GM23338 (cell line): ENCODE results near the gene NUCB2. TPM values are rescaled to one million over a fixed set of nuclear protein-coding genes. Genes with fewer than 3 reads are reported as not detected.

ENCODE experiments used
- ATAC-seq: fragments of 200-7000 bp; cut with Tn5 transposase; 3 replicates; pipeline ENCODE4 v1.9.1; 2020
- DNase-seq: peaks from one replicate; pipeline ENCODE4 v3.0.0-alpha.2; 2015; ENCODE audit warnings: low spot score
- H2AFZ ChIP-seq: fragments of 200-600 bp; sonication (generic); 2 replicates; pipeline ENCODE4 v1.8.0; 2016; ENCODE audit warnings: antibody characterized with exemption, mild to moderate bottlenecking, moderate library complexity
- H3F3A ChIP-seq: fragments of 200-600 bp; sonication (generic); replicated peaks from 2 replicates; pipeline ENCODE4 v1.8.0; 2017; ENCODE audit warnings: antibody characterized with exemption, mixed run types, low read depth
- H3K27ac ChIP-seq: fragments of 200-600 bp; sonication (generic); 2 replicates; pipeline ENCODE4 v1.6.1; 2016; ENCODE audit warnings: low read depth
- H3K27me3 ChIP-seq: fragments of 200-600 bp; sonication (generic); 2 replicates; pipeline ENCODE4 v1.8.0; 2016; ENCODE audit warnings: mild to moderate bottlenecking, mixed run types, moderate library complexity; ENCODE audit not compliant: insufficient read depth
- H3K36me3 ChIP-seq: fragments of 200-600 bp; sonication (generic); 2 replicates; pipeline ENCODE4 v1.8.0; 2016; ENCODE audit warnings: mild to moderate bottlenecking; ENCODE audit not compliant: insufficient read depth
- H3K4me1 ChIP-seq: fragments of 200-600 bp; sonication (generic); 2 replicates; pipeline ENCODE4 v1.8.0; 2016; ENCODE audit warnings: mild to moderate bottlenecking, moderate library complexity; ENCODE audit not compliant: insufficient read depth
- H3K4me2 ChIP-seq: fragments of 200-600 bp; sonication (generic); 2 replicates; pipeline ENCODE4 v1.7.1; 2017; ENCODE audit warnings: mixed run types
- H3K4me3 ChIP-seq: fragments of 200-600 bp; sonication (generic); 2 replicates; pipeline ENCODE4 v1.6.1; 2016; ENCODE audit warnings: mixed run types
- H3K79me2 ChIP-seq: fragments of 200-600 bp; sonication (generic); replicated peaks from 2 replicates; pipeline ENCODE4 v1.8.0; 2017; ENCODE audit warnings: mild to moderate bottlenecking; ENCODE audit not compliant: insufficient read depth
- H3K9me2 ChIP-seq: fragments of 200-600 bp; sonication (generic); 2 replicates; pipeline ENCODE4 v1.8.0; 2017; ENCODE audit not compliant: insufficient read depth
- H4K20me1 ChIP-seq: fragments of 200-600 bp; sonication (generic); replicated peaks from 2 replicates; pipeline ENCODE4 v1.8.0; 2017; ENCODE audit warnings: mild to moderate bottlenecking; ENCODE audit not compliant: insufficient read depth
- H3K27ac Mint-ChIP-seq: 2 replicates; pipeline ENCODE4 v1.8.0; 2020; ENCODE audit warnings: inconsistent platforms, mild to moderate bottlenecking, moderate library complexity, mixed read lengths
- H3K27me3 Mint-ChIP-seq: 3 replicates; pipeline ENCODE4 v1.8.0; 2022; ENCODE audit warnings: low read depth, mild to moderate bottlenecking, moderate library complexity, mixed read lengths, inconsistent platforms; ENCODE audit not compliant: insufficient read depth, poor library complexity
- H3K36me3 Mint-ChIP-seq: 3 replicates; pipeline ENCODE4 v1.8.0; 2021; ENCODE audit warnings: low read depth, mild to moderate bottlenecking, inconsistent platforms, moderate library complexity, mixed read lengths
- H3K4me1 Mint-ChIP-seq: 3 replicates; pipeline ENCODE4 v1.8.0; 2020; ENCODE audit warnings: mild to moderate bottlenecking, inconsistent platforms, mixed read lengths
- H3K4me3 Mint-ChIP-seq: 3 replicates; pipeline ENCODE4 v1.8.0; 2021; ENCODE audit warnings: moderate library complexity, mild to moderate bottlenecking, inconsistent platforms, mixed read lengths
- H3K9me3 Mint-ChIP-seq: 3 replicates; pipeline ENCODE4 v1.8.0; 2020; ENCODE audit warnings: moderate library complexity, mild to moderate bottlenecking, inconsistent platforms, mixed read lengths
- CREB1 ChIP-seq: fragments of 250-450 bp; sonication (Bioruptor Pico); IDR thresholded peaks from 2 replicates; pipeline ENCODE4 v1.5.0; 2020; ENCODE audit warnings: low read depth, mild to moderate bottlenecking, moderate library complexity
- CTCF ChIP-seq, 2 experiments: fragments of 200-600 bp in 1 of 2; sonication (generic) in 1 of 2; conservative IDR thresholded peaks; 2 replicates each; pipeline versions ENCODE4 v1.5.1 to v1.6.1; 2016 to 2017; ENCODE audit warnings: antibody characterized with exemption in 2 of 2, low read depth in 2 of 2, mild to moderate bottlenecking in 2 of 2, moderate library complexity in 1 of 2
- EZH2 ChIP-seq: fragments of 200-600 bp; sonication (generic); IDR thresholded peaks from one replicate; pipeline ENCODE4 v1.8.0; 2017; ENCODE audit warnings: antibody characterized with exemption, mild to moderate bottlenecking, low read depth; ENCODE audit not compliant: unreplicated experiment
- EZH2phosphoT487 ChIP-seq: fragments of 200-600 bp; sonication (generic); IDR thresholded peaks from one replicate; pipeline ENCODE4 v1.8.1; 2018; ENCODE audit warnings: antibody characterized with exemption; ENCODE audit not compliant: unreplicated experiment
- JUNB ChIP-seq: IDR thresholded peaks from one replicate; pipeline ENCODE4 v1.6.1; 2016; ENCODE audit warnings: antibody characterized with exemption; ENCODE audit not compliant: unreplicated experiment
- NANOG ChIP-seq: IDR thresholded peaks from 2 replicates; pipeline ENCODE4 v1.6.1; 2016; ENCODE audit warnings: antibody characterized with exemption, borderline replicate concordance
- POLR2AphosphoS5 ChIP-seq: IDR thresholded peaks from 2 replicates; pipeline ENCODE4 v1.6.1; 2016; ENCODE audit warnings: antibody characterized with exemption, low read depth
- REST ChIP-seq: IDR thresholded peaks from one replicate; pipeline ENCODE4 v1.6.1; 2018; ENCODE audit warnings: antibody characterized with exemption; ENCODE audit not compliant: unreplicated experiment
- STAT1 ChIP-seq: IDR thresholded peaks from one replicate; pipeline ENCODE4 v1.6.1; 2016; ENCODE audit warnings: antibody characterized with exemption; ENCODE audit not compliant: unreplicated experiment
- ZNF114 ChIP-seq: fragments of 250-450 bp; sonication (Bioruptor Pico); IDR thresholded peaks from 2 replicates; pipeline ENCODE4 v1.5.0; 2020; ENCODE audit warnings: mild to moderate bottlenecking, moderate library complexity
- ZNF331 ChIP-seq: fragments of 250-450 bp; sonication (Bioruptor Pico); IDR thresholded peaks from 2 replicates; pipeline ENCODE4 v1.5.0; 2020; ENCODE audit warnings: low read depth, mild to moderate bottlenecking, moderate library complexity
- polyA plus RNA-seq: library from polyadenylated mRNA; unstranded; fragments of >200 nt; fragmentation: Nextera tagmentation; extraction: Ambion mirVana; gene quantifications from 2 replicates; pipeline ENCODE4 v1.2.1, GENCODE V29; 2016
- total RNA-seq: library from RNA; depleted of rRNA; stranded (reverse); fragments of >200 nt; shearing (Covaris generic); gene quantifications from 2 replicates; pipeline ENCODE4 v1.2.3, GENCODE V29; 2014
- TF ChIP-seq, protein P1 (sequence below): IDR thresholded peaks from 2 replicates; pipeline ENCODE4 v1.6.1; 2016; ENCODE audit warnings: antibody characterized with exemption
- TF ChIP-seq, protein P2 (sequence below): fragments of 250-450 bp; sonication (Bioruptor Pico); IDR thresholded peaks from 2 replicates; pipeline ENCODE4 v1.5.0; 2020; ENCODE audit warnings: mild to moderate bottlenecking, moderate library complexity

The NUCB2 gene
- total and polyA plus RNA-seq, 2 experiments from 2014 or later: 16.6 to 86.9 TPM

- Mint-ChIP-seq H3K4me1 (peaks cover 9% of the 10 kb centered on the region), H3K27ac (no peak overlapping the region), H3K4me3 (no peak overlapping the region), H3K36me3 (no peaks in the 10 kb centered on the region), H3K27me3 (no peaks in the 10 kb centered on the region), H3K9me3 (no peaks in the 10 kb centered on the region)
- H3K4me2 ChIP-seq: no peak overlapping the region
- ATAC-seq (no peak), DNase-seq (no peak)
- H3K27me3 ChIP-seq: peaks cover 7% of the 10 kb centered on the region; the same call in 1 of the 2 replicates
- no peak for TF ChIP-seq JUNB
- TF ChIP-seq ZNF331 (CRISPR knock-in tag): no peak
- no peak for TF ChIP-seq CREB1 (CRISPR knock-in tag)
- TF ChIP-seq, protein P1, sequence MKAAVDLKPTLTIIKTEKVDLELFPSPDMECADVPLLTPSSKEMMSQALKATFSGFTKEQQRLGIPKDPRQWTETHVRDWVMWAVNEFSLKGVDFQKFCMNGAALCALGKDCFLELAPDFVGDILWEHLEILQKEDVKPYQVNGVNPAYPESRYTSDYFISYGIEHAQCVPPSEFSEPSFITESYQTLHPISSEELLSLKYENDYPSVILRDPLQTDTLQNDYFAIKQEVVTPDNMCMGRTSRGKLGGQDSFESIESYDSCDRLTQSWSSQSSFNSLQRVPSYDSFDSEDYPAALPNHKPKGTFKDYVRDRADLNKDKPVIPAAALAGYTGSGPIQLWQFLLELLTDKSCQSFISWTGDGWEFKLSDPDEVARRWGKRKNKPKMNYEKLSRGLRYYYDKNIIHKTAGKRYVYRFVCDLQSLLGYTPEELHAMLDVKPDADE: no peak
- TF ChIP-seq REST: no peak
- TF ChIP-seq STAT1: no peak
- no peak for TF ChIP-seq CTCF (conservative IDR thresholded peaks at IDR 0.05; ENCODE audit: low read depth in 2 of 2)
- TF ChIP-seq POLR2AphosphoS5: no peak
- TF ChIP-seq, protein P2, sequence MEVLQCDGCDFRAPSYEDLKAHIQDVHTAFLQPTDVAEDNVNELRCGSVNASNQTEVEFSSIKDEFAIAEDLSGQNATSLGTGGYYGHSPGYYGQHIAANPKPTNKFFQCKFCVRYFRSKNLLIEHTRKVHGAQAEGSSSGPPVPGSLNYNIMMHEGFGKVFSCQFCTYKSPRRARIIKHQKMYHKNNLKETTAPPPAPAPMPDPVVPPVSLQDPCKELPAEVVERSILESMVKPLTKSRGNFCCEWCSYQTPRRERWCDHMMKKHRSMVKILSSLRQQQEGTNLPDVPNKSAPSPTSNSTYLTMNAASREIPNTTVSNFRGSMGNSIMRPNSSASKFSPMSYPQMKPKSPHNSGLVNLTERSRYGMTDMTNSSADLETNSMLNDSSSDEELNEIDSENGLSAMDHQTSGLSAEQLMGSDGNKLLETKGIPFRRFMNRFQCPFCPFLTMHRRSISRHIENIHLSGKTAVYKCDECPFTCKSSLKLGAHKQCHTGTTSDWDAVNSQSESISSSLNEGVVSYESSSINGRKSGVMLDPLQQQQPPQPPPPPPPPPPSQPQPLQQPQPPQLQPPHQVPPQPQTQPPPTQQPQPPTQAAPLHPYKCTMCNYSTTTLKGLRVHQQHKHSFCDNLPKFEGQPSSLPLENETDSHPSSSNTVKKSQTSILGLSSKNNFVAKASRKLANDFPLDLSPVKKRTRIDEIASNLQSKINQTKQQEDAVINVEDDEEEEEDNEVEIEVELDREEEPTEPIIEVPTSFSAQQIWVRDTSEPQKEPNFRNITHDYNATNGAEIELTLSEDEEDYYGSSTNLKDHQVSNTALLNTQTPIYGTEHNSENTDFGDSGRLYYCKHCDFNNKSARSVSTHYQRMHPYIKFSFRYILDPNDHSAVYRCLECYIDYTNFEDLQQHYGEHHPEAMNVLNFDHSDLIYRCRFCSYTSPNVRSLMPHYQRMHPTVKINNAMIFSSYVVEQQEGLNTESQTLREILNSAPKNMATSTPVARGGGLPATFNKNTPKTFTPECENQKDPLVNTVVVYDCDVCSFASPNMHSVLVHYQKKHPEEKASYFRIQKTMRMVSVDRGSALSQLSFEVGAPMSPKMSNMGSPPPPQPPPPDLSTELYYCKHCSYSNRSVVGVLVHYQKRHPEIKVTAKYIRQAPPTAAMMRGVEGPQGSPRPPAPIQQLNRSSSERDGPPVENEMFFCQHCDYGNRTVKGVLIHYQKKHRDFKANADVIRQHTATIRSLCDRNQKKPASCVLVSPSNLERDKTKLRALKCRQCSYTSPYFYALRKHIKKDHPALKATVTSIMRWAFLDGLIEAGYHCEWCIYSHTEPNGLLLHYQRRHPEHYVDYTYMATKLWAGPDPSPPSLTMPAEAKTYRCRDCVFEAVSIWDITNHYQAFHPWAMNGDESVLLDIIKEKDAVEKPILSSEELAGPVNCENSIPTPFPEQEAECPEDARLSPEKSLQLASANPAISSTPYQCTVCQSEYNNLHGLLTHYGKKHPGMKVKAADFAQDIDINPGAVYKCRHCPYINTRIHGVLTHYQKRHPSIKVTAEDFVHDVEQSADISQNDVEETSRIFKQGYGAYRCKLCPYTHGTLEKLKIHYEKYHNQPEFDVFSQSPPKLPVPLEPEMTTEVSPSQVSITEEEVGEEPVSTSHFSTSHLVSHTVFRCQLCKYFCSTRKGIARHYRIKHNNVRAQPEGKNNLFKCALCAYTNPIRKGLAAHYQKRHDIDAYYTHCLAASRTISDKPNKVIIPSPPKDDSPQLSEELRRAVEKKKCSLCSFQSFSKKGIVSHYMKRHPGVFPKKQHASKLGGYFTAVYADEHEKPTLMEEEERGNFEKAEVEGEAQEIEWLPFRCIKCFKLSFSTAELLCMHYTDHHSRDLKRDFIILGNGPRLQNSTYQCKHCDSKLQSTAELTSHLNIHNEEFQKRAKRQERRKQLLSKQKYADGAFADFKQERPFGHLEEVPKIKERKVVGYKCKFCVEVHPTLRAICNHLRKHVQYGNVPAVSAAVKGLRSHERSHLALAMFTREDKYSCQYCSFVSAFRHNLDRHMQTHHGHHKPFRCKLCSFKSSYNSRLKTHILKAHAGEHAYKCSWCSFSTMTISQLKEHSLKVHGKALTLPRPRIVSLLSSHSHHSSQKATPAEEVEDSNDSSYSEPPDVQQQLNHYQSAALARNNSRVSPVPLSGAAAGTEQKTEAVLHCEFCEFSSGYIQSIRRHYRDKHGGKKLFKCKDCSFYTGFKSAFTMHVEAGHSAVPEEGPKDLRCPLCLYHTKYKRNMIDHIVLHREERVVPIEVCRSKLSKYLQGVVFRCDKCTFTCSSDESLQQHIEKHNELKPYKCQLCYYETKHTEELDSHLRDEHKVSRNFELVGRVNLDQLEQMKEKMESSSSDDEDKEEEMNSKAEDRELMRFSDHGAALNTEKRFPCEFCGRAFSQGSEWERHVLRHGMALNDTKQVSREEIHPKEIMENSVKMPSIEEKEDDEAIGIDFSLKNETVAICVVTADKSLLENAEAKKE: no peak
- TF ChIP-seq EZH2phosphoT487: no peak
- TF ChIP-seq NANOG: no peak
- TF ChIP-seq EZH2: no peak
- TF ChIP-seq ZNF114: no peak
- H3K27ac ChIP-seq: no peak overlapping the region
- no peak overlapping the region for H3K4me3 ChIP-seq
- no peaks in the 10 kb centered on the region for H3K79me2 ChIP-seq
- H3K9me2 ChIP-seq: no peaks in the 10 kb centered on the region
- H3F3A ChIP-seq: no peaks in the 10 kb centered on the region
- peaks cover 9% of the 10 kb centered on the region; the same call in 1 of the 2 replicates for H3K4me1 ChIP-seq
- H4K20me1 ChIP-seq: 0 out of 2 replicates have a peak, but pooled peaks cover 3% of the 10 kb centered on the region
- no peak overlapping the region for H2AFZ ChIP-seq
- H3K36me3 ChIP-seq: no peaks in the 10 kb centered on the region
Observed at GRCh38 chr11:17343257-17343656, 66.7 kb downstream of the NUCB2 start.
